ENCODE measurements around the gene PACRG.
"Not testable (repeated sequence)": the region's sequence is repeated elsewhere in the genome, so short reads cannot be mapped to it uniquely, and the experiment has no call there.

The PACRG gene

GRCh38 chr6:162727322-162728182 is at the start of gene PACRG, which contains the start of gene PRKN:
Gene PACRG, plus strand, starts transcription at chr6:162727974.
Gene PRKN, minus strand, starts transcription at chr6:162727766.
- DNase-seq (ENCODE audit: low read depth in 2 of 2, low spot score in 1 of 2) = peak; percentile 94 to 96

- not testable (repeated sequence) for DNase-seq (ENCODE audit: low read depth in 2 of 2, low spot score in 1 of 2)
Observed at GRCh38 chr6:162678896-162679295, 48.9 kb upstream of the PACRG start.

- no peak for DNase-seq (ENCODE audit: low read depth in 2 of 2, low spot score in 1 of 2)
Observed at GRCh38 chr6:162679681-162680080, 48.1 kb upstream of the PACRG start.

GRCh38 chr6:162680367-162680766 is 47.4 kb upstream of the PACRG start:
- DNase-seq (ENCODE audit: low read depth in 2 of 2, low spot score in 1 of 2) = no peak

GRCh38 chr6:162680871-162681270 is 46.9 kb upstream of the PACRG start:
- DNase-seq (ENCODE audit: low read depth in 2 of 2, low spot score in 1 of 2) = no peak

- DNase-seq (ENCODE audit: low read depth in 2 of 2, low spot score in 1 of 2) = no peak
Observed at GRCh38 chr6:162681447-162681846, 46.3 kb upstream of the PACRG start.

GRCh38 chr6:162683135-162683534 is 44.6 kb upstream of the PACRG start:
- DNase-seq (ENCODE audit: low read depth in 2 of 2, low spot score in 1 of 2) = no peak

- DNase-seq (ENCODE audit: low read depth in 2 of 2, low spot score in 1 of 2) = no peak
Observed at GRCh38 chr6:162684052-162684451, 43.7 kb upstream of the PACRG start.

- DNase-seq (ENCODE audit: low read depth in 2 of 2, low spot score in 1 of 2) = no peak
Observed at GRCh38 chr6:162684961-162685360, 42.8 kb upstream of the PACRG start.

GRCh38 chr6:162685586-162685985 is 42.2 kb upstream of the PACRG start:
- DNase-seq (ENCODE audit: low read depth in 2 of 2, low spot score in 1 of 2) = no peak

GRCh38 chr6:162688751-162689345 is 38.9 kb upstream of the PACRG start:
- no peak for DNase-seq (ENCODE audit: low read depth in 2 of 2, low spot score in 1 of 2)

- DNase-seq (ENCODE audit: low read depth in 2 of 2, low spot score in 1 of 2) = no peak
Observed at GRCh38 chr6:162690158-162690557, 37.6 kb upstream of the PACRG start.

- DNase-seq (ENCODE audit: low read depth in 2 of 2, low spot score in 1 of 2) = no peak
Observed at GRCh38 chr6:162697872-162698403, 29.8 kb upstream of the PACRG start.

GRCh38 chr6:162698440-162698839 is 29.3 kb upstream of the PACRG start:
- DNase-seq (ENCODE audit: low read depth in 2 of 2, low spot score in 1 of 2) = no peak

- no peak for DNase-seq (ENCODE audit: low read depth in 2 of 2, low spot score in 1 of 2)
Observed at GRCh38 chr6:162699961-162700360, 27.8 kb upstream of the PACRG start.

GRCh38 chr6:162700966-162701365 is 26.8 kb upstream of the PACRG start:
- no peak for DNase-seq (ENCODE audit: low read depth in 2 of 2, low spot score in 1 of 2)

- no peak for DNase-seq (ENCODE audit: low read depth in 2 of 2, low spot score in 1 of 2)
Observed at GRCh38 chr6:162701551-162701950, 26.2 kb upstream of the PACRG start.

- no peak for DNase-seq (ENCODE audit: low read depth in 2 of 2, low spot score in 1 of 2)
Observed at GRCh38 chr6:162702446-162702845, 25.3 kb upstream of the PACRG start.

GRCh38 chr6:162704001-162704400 is 23.8 kb upstream of the PACRG start:
- no peak for DNase-seq (ENCODE audit: low read depth in 2 of 2, low spot score in 1 of 2)

GRCh38 chr6:162705736-162706135 is 22.0 kb upstream of the PACRG start:
- no peak for DNase-seq (ENCODE audit: low read depth in 2 of 2, low spot score in 1 of 2)

GRCh38 chr6:162706232-162706631 is 21.5 kb upstream of the PACRG start:
- DNase-seq (ENCODE audit: low read depth in 2 of 2, low spot score in 1 of 2) = no peak

- DNase-seq (ENCODE audit: low read depth in 2 of 2, low spot score in 1 of 2) = no peak
Observed at GRCh38 chr6:162708971-162709370, 18.8 kb upstream of the PACRG start.

Data from stimulated activated CD8-positive, alpha-beta memory T cell treated with anti-CD3 and anti-CD28 coated beads, Interleukin-4, amount 100 ng/mL, for 1 hour (primary cell).